SK-N-SH treated with all-trans-retinoic acid at 6 μM for 48 hours (cell line): Measurements from ENCODE around the gene ELOVL1.
"Not testable (repeated sequence)": the region's sequence is repeated elsewhere in the genome, so short reads cannot be mapped to it uniquely, and the experiment has no call there.

Source experiments
- ATAC-seq: fragments of 200-7000 bp; cut with Tn5 transposase; 3 replicates; pipeline ENCODE4 v1.9.1; 2020; ENCODE audit warnings: mild to moderate bottlenecking, moderate library complexity
- ARNTL ChIP-seq: fragments of 450-650 bp; formaldehyde crosslinking; IDR thresholded peaks from 2 replicates; pipeline ENCODE4 v1.5.0; 2020; ENCODE audit warnings: low read depth, mild to moderate bottlenecking, moderate library complexity, borderline replicate concordance
- BACH2 ChIP-seq: fragments of 250-450 bp; sonication (Bioruptor Pico); IDR thresholded peaks from 2 replicates; pipeline ENCODE4 v1.9.0; 2021; ENCODE audit warnings: mild to moderate bottlenecking, borderline replicate concordance
- CREB5 ChIP-seq: fragments of 250-450 bp; sonication (Bioruptor Pico); IDR thresholded peaks from 2 replicates; pipeline ENCODE4 v1.5.1; 2020; ENCODE audit warnings: low read depth, mild to moderate bottlenecking, moderate library complexity
- CSDC2 ChIP-seq: fragments of 250-450 bp; sonication (Bioruptor Pico); IDR thresholded peaks from 2 replicates; pipeline ENCODE4 v1.5.0; 2020; ENCODE audit warnings: mild to moderate bottlenecking, moderate library complexity
- CSRNP3 ChIP-seq: fragments of 250-450 bp; sonication (Bioruptor Pico); IDR thresholded peaks from 2 replicates; pipeline ENCODE4 v1.5.1; 2021; ENCODE audit warnings: mild to moderate bottlenecking, moderate library complexity
- ESRRG ChIP-seq: fragments of 250-450 bp; sonication (Bioruptor Pico); IDR thresholded peaks from 2 replicates; pipeline ENCODE4 v1.6.1; 2021; ENCODE audit warnings: mild to moderate bottlenecking
- GLIS3 ChIP-seq: fragments of 250-450 bp; sonication (Bioruptor Pico); IDR thresholded peaks from 2 replicates; pipeline ENCODE4 v1.5.0; 2020; ENCODE audit warnings: mild to moderate bottlenecking, moderate library complexity
- ISL1 ChIP-seq: fragments of 250-450 bp; sonication (Bioruptor Pico); IDR thresholded peaks from 2 replicates; pipeline ENCODE4 v2.1.2; 2022; ENCODE audit warnings: mild to moderate bottlenecking, moderate library complexity
- OSR1 ChIP-seq: fragments of 250-450 bp; sonication (Bioruptor Pico); IDR thresholded peaks from 2 replicates; pipeline ENCODE4 v1.8.0; 2022; ENCODE audit warnings: moderate library complexity, mild to moderate bottlenecking, inconsistent platforms
- PATZ1 ChIP-seq: fragments of 250-450 bp; sonication (Bioruptor Pico); IDR thresholded peaks from 2 replicates; pipeline ENCODE4 v1.8.0; 2020; ENCODE audit warnings: mild to moderate bottlenecking, moderate library complexity, borderline replicate concordance
- PPARA ChIP-seq: fragments of 250-450 bp; sonication (Bioruptor Pico); IDR thresholded peaks from 2 replicates; pipeline ENCODE4 v1.5.0; 2020; ENCODE audit warnings: mild to moderate bottlenecking, borderline replicate concordance
- TCF4 ChIP-seq: fragments of 250-450 bp; sonication (Bioruptor Pico); IDR thresholded peaks from 2 replicates; pipeline ENCODE4 v1.8.0; 2021; ENCODE audit warnings: mild to moderate bottlenecking, moderate library complexity, borderline replicate concordance
- TOX ChIP-seq: fragments of 250-450 bp; sonication (Bioruptor Pico); IDR thresholded peaks from 2 replicates; pipeline ENCODE4 v1.8.0; 2021; ENCODE audit warnings: mild to moderate bottlenecking, moderate library complexity, borderline replicate concordance
- ZC3H10 ChIP-seq: fragments of 250-450 bp; sonication (Bioruptor Pico); IDR thresholded peaks from 2 replicates; pipeline ENCODE4 v1.5.1; 2021; ENCODE audit warnings: mild to moderate bottlenecking, moderate library complexity
- ZFP3 ChIP-seq: fragments of 250-450 bp; sonication (Bioruptor Pico); IDR thresholded peaks from 2 replicates; pipeline ENCODE4 v1.5.0; 2020; ENCODE audit warnings: mild to moderate bottlenecking, moderate library complexity
- ZFP30 ChIP-seq: fragments of 450-650 bp; formaldehyde crosslinking; IDR thresholded peaks from 2 replicates; pipeline ENCODE4 v1.5.0; 2022; ENCODE audit warnings: mild to moderate bottlenecking, moderate library complexity
- ZNF565 ChIP-seq: fragments of 450-650 bp; formaldehyde crosslinking; conservative IDR thresholded peaks from 2 replicates; pipeline ENCODE4 v1.5.0; 2020; ENCODE audit warnings: low read depth, mild to moderate bottlenecking, moderate library complexity
- ZNF70 ChIP-seq: fragments of 450-650 bp; formaldehyde crosslinking; IDR thresholded peaks from 2 replicates; pipeline ENCODE4 v1.5.0; 2020; ENCODE audit warnings: mild to moderate bottlenecking, moderate library complexity
- ZNF8 ChIP-seq: fragments of 450-650 bp; formaldehyde crosslinking; IDR thresholded peaks from 2 replicates; pipeline ENCODE4 v1.5.0; 2020; ENCODE audit warnings: mild to moderate bottlenecking, moderate library complexity

The ELOVL1 gene

GRCh38 chr1:43370564-43370963, 2.8 kb upstream of the ELOVL1 start:
- TF ChIP-seq ZNF8 (CRISPR knock-in tag) (no peak), ZFP3 (CRISPR knock-in tag) (no peak), OSR1 (CRISPR knock-in tag) (no peak), ARNTL (CRISPR knock-in tag) (no peak), TCF4 (CRISPR knock-in tag) (no peak), BACH2 (no peak), CREB5 (CRISPR knock-in tag) (no peak), ZC3H10 (CRISPR knock-in tag) (no peak), CSDC2 (CRISPR knock-in tag) (no peak), ISL1 (CRISPR knock-in tag) (no peak), PATZ1 (CRISPR knock-in tag) (no peak), CSRNP3 (no peak), ZFP30 (CRISPR knock-in tag) (no peak), ZNF70 (no peak), GLIS3 (CRISPR knock-in tag) (no peak), PPARA (CRISPR knock-in tag) (no peak), TOX (no peak), ESRRG (CRISPR knock-in tag) (no peak)
- ATAC-seq, result no peak

GRCh38 chr1:43369779-43370178, 2.0 kb upstream of the ELOVL1 start:
- ATAC-seq, result not testable (repeated sequence)

GRCh38 chr1:43368646-43369020, 822 bp upstream of the ELOVL1 start:
- ATAC-seq, result no peak
- no peak for TF ChIP-seq ZNF8 (CRISPR knock-in tag)
- TF ChIP-seq ZNF565 (CRISPR knock-in tag), result no peak
- TF ChIP-seq TCF4 (CRISPR knock-in tag), result no peak
- no peak for TF ChIP-seq CREB5 (CRISPR knock-in tag)
- TF ChIP-seq ZFP30 (CRISPR knock-in tag), result no peak
- TF ChIP-seq ZFP3 (CRISPR knock-in tag), result no peak
- no peak for TF ChIP-seq PATZ1 (CRISPR knock-in tag)
- no peak for TF ChIP-seq ZNF70
- TF ChIP-seq CSRNP3, result no peak
- TF ChIP-seq CSDC2 (CRISPR knock-in tag), result no peak
